Hematopoietic multipotent progenitor cell treated with erythropoietin and hydrocortisone succinate and interleukin-3 and kit ligand, for 17 days (in vitro differentiated cells): ENCODE measurements around the gene EMILIN2.
"Not testable (repeated sequence)": the region's sequence is repeated elsewhere in the genome, so short reads cannot be mapped to it uniquely, and the experiment has no call there.

Experiments used
- DNase-seq: peaks from one replicate; pipeline ENCODE4 v3.0.0-alpha.2; 2015; ENCODE audit warnings: low spot score

The EMILIN2 gene

DNA sequence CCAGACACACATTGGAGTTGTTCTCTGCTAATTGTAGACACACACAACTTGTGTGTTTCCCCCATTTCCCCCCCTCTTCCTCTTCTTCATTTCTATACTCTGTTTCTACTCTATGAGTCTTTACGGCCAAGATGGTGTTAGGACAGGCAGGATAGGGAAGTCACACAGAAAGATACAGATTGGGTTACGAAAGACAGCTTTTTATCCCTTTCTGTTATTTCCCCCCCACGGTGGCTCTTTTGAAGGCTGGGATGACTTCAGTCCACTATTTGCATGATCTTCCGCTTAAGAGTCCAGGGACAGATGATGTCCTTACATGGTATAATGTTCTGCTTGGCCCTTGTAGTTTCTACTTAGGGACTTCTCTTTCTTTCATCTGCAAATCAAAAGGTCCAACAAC, 1.6 kb upstream of the EMILIN2 start:
- no peak for DNase-seq

DNA sequence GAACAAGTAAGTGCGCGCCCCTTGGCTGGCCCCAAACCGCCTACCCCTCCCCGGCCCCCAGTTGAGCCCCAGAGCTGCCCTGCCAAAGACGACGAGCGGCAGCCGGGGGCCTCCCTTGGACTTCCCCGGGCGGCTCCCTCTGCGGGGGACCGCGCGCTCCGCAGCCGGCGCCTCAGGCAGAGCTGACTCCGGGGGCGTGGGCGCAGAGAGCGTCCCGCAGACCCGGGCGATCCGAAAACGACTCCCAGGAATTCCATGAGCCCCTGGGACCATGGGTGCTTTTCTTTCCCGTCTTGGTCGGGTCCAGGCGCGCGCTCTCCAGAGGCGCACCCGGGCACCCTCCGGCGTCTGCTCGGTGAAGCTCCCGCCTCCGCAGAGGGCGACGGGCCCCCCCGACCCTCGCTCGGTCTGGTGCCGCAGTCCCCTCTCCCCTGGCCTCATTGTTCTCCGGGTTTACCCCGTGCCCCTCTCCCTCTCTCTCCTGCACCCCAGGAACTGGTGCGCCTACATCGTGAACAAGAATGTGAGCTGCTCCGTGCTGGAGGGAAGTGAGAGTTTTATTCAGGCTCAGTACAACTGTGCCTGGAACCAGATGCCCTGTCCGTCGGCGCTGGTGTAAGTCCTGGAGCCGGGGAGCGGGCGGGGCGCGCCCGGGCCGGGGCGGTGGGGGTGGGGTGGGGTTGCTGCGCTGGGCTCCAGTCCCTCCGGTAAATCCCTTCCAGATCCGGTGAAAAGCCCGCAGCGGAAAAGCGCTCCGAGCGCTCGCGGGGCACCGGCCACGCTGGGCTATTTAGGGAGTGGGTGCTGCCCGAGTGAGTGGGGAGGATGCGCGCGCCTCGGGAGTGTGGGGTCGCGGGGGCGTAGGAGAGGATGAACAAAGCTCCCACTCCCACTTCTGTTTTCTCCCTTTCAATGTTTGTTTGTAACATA, 776 bp downstream of the EMILIN2 start:
- DNase-seq = no peak

DNA sequence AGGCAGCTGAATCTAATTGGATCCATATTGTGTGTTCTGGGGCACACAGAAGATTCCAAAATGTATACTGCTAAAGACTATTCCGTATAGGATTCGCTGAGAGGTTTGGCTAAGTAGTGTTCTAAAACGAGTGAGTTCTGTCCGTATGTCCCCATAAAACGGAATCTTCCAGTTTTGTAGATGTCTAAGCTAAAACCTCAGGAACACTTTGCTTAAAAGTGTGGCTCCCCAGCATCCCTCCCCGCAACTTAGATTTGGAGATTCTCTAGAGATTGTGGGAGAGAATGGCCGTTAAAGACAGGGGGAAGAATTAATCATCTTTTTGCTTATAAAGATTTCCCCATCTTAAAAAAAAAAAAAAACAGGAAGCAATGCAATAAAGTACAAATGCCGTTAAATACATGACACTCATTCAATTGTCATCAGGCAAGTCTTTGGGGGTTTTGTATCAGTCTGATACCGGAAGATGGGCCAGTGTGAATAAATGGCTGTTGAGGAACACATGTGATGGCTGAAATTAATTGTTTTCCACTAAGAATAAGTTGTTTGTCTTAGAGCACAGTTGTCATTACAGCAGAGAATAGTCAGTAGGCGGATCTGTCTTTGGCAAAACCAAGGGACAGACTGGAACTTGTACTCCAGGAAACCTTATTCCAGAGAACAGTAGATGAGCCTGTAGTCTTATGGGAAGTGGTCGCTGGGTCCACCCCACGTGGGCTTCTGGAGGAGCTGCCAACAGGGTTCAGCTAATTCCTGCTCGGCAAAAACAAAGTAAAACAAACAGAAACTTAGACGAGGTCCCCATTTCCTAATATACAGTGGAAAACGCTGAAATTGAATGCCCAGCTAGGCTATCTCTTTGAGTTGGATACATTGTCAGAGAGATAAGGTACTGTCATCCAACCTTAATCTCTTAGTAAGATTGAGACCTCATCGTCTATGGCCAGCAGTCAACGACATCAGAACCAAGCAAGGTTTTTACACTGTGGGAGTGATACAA, 1.7 kb downstream of the EMILIN2 start:
- no peak for DNase-seq

DNA sequence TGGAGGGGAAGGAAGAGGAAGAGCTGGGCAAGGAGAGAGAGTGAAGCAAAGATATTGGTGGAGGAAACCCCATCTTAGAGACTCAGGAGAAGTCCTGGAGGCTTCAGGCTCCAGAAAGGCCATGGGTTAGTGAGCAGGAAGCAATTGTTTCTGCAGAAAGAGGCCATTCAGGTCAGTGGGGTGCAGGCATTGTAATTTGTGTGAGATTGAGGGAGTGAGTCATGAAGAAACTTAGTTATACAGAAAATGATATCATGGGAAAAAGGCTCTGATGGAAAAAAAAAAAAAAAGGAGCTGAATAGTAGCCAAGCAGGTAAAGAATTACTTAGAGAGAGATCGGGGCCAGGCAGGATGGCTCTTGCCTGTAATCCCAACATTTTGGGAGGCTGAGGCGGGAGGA, 4.0 kb downstream of the EMILIN2 start:
- no peak for DNase-seq

DNA sequence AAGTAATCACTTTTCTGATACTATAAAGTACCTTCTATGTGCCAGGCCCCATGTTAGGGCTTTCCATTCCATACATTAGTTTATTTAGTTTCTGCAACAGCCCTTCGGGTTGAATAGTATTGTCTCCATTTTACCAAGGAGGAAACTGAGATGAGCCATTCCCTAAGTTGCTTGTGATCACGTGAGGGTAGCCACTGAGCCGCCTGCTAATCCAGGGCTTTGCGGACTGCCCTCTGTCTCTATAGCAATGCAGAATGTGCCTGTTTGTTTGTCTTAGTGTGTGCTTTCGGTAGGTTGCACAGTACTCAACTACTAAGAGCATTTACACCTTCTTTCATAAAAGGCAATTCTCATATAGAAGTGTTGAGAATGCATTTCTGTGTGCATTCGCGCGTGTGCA, 5.0 kb downstream of the EMILIN2 start:
- DNase-seq = no peak

DNA sequence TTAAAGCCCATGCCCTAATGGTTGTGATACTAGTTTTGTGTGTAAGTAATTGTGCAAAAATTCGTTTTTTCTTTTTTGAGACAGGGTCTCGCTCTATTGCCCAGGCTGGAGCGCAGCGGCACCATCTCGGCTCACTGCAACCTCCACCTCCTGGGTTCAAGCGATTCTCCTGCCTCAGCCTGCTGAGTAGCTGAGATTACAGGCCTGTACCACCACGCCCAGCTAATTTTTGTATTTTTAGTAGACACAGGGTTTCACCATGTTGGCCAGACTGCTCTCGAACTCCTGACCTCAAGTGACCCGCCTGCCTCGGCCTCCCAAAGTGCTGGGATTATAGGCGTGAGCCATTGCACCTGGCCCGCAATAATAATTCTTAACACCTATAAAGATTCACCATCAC, 5.7 kb downstream of the EMILIN2 start:
- DNase-seq = not testable (repeated sequence)

DNA sequence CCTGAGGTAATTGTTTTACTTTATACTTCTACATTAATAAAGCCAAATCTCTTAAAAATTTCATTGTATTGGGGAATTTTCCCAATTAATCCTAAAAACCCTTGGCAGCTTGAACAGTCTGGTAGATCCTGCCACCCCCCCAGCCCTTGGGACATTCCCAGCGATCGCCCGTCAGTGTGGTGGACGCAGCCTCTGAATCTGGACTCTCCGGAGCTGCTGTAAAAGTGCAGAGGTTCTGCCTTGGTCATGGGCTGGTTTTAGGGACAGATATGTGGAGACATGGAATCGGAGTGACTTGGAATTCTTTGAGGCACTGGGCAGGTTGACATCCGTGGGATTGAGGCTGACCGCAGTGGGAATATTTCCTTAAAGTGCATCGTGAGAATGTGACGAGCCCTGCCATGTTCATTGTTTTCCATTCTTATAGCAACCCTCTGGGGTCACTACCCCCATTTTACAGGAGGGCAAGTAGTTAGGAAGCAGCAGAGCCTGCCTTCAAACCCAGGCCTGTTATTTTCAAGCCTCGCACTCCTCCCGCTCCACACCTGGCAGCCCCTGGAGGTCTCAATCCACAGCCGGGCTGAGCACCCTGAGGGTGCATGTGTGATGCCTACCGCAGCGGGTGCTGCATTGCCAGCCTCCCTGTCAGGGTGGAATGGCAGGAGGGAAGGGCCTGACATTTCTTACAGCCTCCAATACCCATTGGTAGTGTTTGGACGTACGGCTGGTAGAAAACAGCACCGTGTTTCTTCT, 6.5 kb downstream of the EMILIN2 start:
- no peak for DNase-seq

DNA sequence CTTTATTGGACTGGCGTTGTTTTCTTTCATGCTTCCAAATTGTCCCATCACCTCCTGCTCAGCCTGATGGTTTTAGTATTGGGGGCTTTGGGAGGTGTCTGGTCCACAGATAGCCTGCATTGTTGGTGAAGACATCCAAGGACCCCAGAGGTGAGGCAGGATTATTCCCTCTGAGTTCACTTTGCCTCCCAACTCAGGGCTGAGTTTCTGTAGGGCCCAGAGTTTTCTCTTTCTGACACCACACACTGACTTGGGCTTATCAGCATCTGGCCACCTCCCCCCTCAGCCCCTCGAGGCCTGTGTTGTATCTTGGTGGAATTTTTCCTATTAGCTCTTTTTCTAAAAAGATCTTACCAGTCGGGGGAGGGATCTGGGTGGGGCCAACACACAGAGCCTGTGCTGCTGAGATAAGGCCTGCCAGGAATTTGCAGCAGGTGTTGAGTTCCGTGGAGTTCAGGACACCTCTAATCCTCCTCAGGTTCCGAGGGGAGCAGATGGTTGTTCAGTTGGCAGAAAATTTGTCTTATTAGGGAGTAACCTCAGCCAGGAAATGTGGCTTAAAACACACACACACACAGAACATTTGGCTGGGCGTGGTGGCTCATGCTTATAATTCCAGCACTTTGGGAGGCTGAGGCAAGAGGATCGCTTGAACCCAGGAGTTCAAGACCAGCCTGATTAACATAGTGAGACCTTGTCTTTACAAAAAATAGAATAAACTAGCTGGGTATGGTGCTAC, 7.3 kb downstream of the EMILIN2 start:
- peak; percentile 81 for DNase-seq

DNA sequence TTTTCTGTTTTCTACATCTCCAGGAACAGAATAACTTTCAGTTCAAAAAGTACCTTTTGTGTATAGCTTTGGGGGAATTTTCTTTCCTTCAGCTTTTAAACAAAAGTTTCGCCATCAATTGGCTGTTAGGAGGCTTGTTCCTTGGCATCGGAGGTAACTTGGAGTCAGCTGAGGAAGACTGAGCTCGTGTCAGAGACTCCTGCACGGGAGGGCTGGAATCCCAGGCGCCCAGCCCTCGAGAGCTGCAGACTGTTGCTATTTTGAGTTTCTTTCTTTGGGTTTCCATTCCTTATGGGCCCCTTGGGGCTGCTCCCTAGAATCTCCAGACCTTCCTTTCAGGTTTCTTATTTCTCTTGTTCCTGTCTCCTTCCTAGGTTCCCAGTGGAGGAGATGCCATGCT, 8.1 kb downstream of the EMILIN2 start:
- no peak for DNase-seq

DNA sequence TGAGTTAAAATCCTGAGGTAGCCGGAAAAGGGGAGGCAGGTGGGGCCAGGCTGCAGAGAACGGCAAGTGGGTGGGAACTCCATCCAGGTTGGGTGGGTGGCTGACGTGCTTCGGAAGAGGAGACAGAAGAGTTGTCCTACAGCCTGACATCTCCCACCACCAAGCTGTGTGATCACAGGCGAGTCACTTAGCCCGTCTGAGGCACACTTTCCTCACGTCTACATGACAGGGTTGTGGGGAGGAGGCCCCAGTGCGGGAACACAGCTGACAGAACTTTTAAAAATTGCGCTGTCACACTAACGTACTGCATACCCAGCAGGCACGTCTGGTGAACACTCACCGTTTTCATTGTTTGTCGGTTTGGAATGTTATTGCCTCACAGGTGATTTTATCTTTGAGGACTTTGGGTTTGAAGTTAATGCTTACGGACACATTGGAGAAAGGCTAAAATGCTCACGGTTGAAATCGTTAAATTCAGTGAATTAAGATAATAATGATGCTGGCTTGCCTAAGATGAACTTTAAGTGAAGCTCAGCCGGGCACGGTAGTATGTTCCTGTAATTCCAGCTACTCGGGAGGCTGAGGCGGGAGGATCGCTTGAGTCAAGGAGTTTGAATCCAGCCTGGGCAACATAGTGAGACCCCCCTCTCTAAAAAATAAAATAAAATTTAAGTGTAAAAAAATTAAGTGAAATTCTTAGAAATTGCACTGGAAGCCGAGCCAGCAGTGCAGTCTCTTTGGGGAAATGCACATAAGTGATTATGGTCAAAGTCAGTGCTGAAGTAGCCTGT, 8.9 kb downstream of the EMILIN2 start:
- no peak for DNase-seq

DNA sequence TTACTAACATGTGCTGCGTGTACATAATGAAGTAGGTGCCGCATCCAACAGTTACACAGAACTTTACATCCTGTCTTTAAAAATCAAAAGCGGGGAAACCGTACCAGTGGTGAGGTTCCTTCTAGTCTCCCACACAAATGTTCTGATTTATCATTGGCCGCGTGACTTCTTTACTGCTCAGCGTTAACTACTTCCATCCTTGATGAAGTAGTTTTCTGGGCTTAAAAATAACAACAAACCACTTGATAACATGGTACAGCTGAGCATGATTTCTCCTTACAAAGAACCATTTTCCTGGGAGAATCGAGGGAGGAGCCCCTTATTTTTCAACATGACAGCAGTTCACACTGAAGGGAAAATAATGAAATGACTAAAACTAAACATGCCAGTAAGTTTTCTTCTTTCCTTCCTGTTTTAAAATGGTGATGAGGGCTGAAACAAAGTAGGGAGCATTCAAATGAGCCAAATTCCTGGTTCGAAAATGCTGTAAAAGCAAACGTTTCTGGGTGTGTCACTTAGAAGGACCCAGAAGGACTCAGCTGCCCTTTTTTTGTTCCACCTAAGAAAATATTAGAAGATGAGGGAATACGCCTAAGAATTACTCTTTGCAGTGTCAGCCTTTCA, 9.9 kb downstream of the EMILIN2 start:
- DNase-seq = no peak

DNA sequence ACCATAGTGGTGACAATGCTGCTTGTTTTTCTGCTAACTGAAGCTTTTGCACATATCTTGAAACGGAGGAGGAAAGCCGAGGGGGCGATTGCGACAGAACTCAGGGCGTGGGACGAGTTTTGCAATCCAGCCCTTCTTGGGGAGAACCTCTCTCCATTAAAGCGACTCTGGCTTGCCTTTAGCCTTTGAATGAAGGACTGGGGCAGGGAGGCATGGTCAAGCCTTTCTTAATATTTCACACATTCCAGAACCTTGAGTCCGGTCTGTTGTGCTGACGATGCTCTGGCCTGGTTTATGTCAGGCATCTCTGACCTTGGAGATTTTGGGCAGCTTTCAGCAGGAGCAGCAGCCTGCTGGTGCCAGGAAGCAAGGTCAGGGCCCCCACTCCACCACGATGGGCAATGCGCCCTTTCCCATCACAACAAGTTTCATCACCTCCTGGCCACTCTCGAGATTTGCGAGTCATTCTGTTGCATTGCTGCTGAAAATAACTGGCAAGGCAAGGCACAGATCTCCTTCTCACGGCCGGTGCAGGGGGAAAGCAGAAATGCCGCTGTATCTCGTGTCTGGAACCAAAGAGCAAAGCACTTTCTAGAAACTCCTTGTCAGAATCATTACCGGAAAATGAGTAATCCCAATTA, 10.8 kb downstream of the EMILIN2 start:
- peak; percentile 25 for DNase-seq

DNA sequence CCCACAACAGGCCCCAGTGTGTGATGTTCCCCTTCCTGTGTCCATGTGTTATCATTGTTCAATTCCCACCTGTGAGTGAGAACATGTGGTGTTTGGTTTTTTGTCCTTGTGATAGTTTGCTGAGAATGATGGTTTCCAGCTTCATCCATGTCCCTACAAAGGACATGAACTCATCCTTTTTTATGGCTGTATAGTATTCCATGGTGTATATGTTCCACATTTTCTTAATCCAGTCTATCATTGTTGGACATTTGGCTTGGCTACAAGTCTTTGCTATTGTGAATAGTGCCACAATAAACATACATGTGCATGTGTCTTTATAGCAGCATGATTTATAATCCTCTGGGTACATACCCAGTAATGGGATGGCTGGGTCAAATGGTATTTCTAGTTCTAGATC, 13.6 kb downstream of the EMILIN2 start:
- DNase-seq = not testable (repeated sequence)

DNA sequence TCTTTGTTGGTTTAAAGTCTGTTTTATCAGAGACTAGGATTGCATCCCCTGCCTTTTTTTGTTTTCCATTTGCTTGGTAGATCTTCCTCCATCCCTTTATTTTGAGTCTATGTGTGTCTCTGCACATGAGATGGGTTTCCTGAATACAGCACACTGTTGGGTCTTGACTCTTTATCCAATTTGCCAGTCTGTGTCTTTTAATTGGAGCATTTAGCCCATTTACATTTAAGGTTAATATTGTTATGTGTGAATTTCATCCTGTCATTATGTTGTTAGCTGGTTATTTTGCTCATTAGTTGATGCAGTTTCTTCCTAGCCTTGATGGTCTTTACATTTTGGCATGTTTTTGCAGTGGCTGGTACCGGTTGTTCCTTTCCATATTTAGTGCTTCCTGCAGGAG, 17.2 kb downstream of the EMILIN2 start:
- not testable (repeated sequence) for DNase-seq

DNA sequence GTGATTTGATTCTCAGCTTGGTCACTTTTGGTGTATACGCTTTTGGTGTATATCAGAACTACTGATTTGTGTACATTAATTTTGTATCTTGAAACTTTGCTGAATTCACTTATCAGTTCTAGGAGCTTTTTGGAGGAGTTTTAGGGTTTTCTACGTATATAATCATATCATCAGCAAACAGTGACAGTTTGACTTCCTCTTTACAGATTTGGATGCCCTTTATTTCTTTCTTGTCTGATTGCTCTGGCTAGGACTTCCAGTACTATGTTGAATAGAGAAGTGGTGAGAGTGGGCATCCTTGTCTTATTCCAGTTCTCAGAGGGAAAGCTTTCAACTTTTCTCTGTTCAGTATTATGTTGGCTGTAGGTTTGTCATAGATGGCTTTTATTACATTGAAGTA, 19.7 kb downstream of the EMILIN2 start:
- DNase-seq = not testable (repeated sequence)

DNA sequence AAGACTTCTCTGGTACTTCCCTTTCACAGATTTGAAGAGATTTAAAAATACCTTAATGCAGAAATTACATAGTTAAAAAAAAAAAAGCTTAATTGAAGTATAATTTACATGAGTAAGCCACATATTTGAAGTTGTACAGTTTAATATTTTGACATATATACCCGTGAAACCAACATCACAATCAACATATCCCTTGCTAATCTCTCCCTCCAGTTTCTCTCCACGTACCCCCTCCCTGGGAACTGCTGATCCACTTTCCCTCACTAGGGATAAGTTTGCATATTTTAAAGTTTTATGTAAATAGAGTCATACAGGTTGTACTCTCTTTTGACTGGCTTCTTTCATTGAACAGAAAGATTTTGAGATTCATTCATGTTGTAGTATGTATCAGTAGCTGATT, 22.4 kb downstream of the EMILIN2 start:
- DNase-seq = no peak

DNA sequence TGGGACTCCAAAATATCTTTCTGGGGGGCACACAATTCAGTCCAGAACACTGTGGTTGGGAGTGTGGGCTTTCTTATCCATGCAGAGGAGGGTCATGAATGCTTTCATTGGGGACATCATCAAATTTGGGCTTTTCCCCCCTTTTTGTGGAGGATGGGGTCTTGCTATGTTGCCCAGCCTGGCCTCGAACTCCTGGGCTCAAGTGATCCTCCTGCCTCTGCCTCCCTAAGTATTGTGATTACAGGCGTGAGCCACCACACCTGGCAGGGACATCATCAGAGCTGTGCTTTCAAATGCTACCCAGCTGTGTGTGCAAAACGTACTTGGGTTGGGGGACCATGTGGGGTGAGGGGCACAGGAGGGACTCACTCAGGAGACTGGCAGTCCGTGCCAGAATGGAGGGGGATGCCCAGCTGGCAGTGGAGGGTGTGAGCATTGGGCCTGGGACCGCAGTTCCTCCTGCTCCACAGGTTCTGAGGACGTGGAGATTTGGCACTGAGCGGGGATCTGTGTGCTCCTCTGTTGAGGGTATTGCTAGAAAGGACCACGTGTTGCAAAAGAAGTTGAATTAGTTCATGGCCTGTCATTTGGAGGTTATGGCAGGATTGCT, 24.4 kb downstream of the EMILIN2 start:
- DNase-seq = no peak

DNA sequence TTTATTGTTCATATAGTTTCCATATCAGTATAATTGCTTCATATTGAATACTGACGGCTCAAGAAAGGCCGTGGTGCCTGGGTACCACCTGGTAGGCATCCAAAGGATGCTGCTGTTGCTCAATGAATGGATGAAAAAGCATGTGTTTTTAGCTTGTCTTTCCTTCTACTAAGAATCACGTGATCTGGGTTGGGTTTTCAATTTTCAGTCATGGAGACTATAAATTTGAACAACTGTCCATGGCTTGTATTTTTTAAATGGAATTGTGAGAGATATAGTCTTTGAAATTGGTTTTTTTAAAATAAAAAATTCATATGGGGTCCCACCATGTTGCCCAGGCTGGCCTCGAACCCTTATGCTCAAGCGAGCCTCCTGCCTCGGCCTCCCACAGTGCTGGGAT, 25.3 kb downstream of the EMILIN2 start:
- no peak for DNase-seq

DNA sequence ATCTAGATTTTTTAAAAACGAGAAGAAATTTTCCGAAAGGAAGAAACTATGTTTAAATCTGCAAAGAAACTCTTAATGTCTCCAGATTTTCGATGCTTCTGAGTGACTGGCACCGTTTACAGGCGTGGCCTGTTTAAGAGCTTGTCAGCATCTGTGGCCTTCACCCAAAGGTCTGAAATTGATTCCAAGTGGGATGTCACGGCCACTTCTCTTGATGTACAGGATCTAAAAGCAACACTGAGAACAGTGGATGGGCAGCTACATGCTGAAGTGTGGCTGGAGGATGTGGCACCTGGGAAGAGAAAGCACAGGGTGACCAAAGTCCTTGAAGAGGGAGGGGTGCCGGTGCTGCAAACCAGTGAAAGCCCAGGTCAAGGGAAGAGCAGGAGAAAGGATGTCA, 28.0 kb downstream of the EMILIN2 start:
- no peak for DNase-seq
